NCI-H2029 treated with DMSO at 0.1 percent for 48 hours (cell line): ENCODE data around the gene GRIA4.
"Not testable (repeated sequence)": the region's sequence is repeated elsewhere in the genome, so short reads cannot be mapped to it uniquely, and the experiment has no call there.

Experiments used
- DNase-seq: peaks from one replicate; lab custom pipeline; 2025; lab: John Stamatoyannopoulos, UW

The GRIA4 gene

DNA sequence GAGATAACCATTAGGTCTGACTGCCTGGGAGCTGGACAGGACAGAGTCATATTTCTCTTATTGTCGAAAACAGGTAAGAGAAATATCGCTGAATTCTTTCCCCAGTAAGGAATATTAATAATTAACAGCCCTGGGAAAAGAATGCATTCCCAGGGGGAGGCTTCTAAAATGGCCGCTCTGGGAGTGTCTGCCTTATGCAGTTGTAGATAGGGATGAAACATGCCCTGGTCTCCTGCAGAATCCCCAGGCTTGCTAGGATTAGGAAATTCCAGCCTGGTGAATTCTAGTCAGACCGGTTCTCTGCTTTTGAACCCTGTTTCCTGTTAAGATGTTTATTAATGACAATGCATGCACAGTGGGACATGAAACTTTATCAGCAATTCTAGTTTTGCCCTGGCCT is 393.2 kb downstream of the GRIA4 start:
- not testable (repeated sequence) for DNase-seq

DNA sequence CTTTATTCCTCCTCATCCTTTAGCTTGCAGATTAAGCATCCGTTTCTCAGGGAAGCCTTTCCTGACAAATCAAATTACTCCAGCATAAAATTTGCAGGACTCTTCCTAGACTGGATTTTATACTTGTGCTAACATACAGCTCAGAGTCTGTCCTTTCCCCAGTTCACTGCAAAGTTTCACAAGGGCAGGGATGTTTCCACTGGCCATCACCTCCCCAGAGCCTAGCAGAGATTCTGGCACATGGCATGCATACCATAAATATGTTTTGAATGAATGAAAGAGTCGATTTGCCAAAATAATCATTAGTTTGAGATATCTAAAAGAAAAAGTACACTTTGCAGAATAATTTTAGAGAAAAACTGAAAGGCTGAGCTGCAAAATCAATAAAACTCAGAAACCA is 401.6 kb downstream of the GRIA4 start:
- DNase-seq: no peak

DNA sequence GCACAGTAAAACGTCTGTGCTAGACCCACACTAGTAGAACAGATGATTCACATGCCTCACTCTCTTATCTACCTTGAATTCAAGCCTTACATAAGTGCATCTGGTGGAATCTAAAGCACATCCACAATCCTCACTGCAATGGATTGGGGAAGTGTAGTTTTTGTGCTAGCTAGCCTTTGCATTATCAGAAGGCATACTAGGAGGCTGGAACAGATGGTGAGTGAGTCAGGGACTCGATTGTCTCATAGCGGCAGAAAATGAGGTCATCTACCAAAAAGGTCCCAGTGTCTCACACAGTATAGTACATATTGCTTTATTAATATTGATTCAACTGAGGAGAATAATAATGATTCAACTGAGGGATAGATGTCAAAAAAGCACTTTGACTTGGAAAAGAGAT is 402.9 kb downstream of the GRIA4 start:
- no peak for DNase-seq

DNA sequence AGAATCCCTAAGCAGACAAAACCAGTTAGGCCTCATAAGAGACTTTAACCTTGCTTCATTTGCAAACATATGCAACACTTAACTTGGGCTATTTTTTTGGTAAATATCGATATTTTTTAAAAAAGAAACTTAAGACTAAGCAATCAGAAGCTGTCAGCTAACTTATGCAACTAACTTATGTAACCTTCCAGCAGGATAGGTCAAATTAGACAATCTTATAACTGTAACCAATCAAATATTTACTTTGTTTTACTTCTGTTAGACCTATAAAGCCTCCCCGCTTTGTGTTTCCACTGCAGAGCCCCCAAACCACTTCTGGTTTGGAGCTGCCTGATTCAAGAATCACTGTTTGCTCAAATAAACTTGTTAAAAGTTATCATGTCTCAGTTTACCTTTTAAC is 404.2 kb downstream of the GRIA4 start:
- no peak for DNase-seq

DNA sequence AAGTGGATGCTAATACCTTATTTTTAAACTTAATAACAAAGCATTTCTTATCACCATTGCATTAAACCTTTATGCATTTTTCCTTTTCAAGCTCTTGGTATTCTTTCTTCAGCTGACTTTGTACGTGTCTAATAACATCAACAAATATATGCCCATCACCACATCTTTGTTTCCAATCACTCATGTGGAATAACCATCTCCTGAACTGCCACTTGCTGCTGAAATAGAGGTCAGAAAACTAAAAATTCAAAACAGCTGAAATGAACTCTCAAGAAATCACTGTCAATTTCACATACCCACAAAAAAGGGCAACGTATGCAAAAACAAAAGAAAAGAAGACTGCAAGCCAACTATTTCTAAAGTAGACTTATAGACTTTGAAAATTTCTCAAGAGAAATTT is 404.7 kb downstream of the GRIA4 start:
- DNase-seq: no peak

DNA sequence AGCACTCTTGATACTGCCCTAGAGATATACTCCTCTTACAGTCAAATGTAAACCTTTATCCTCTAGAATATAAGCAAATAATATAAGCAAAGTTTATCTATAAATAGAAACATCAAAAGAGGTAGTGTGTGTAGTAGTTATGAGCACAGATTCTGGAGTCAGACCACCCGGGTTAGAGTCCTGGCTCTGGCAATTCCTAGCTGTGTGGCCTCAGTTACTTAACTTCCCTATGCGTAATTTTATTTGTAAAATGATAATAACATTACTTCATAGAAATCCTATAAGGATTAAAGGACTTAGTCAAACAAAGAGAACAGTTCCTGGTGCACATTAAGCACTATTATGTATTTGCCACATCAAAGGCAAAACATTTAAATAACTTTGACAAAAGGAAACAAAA is 405.2 kb downstream of the GRIA4 start:
- DNase-seq: no peak

DNA sequence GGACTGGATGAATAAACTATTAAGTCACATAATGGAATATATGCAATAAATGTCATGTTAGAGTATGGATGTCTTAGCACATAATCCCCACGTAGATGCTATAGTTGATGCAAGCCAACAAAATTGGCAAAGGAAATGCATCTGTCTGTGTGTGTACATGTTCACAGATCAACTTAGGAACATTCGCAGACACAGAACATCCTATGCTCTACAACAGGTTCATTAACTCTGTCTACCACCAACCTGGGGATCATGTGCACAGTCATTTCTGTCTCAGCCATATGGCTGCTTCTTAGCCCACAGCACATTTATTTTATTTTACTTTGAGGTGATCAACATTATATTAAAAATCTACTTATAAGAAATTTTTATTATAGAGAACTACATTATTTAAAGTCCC is 407.2 kb downstream of the GRIA4 start:
- no peak for DNase-seq

DNA sequence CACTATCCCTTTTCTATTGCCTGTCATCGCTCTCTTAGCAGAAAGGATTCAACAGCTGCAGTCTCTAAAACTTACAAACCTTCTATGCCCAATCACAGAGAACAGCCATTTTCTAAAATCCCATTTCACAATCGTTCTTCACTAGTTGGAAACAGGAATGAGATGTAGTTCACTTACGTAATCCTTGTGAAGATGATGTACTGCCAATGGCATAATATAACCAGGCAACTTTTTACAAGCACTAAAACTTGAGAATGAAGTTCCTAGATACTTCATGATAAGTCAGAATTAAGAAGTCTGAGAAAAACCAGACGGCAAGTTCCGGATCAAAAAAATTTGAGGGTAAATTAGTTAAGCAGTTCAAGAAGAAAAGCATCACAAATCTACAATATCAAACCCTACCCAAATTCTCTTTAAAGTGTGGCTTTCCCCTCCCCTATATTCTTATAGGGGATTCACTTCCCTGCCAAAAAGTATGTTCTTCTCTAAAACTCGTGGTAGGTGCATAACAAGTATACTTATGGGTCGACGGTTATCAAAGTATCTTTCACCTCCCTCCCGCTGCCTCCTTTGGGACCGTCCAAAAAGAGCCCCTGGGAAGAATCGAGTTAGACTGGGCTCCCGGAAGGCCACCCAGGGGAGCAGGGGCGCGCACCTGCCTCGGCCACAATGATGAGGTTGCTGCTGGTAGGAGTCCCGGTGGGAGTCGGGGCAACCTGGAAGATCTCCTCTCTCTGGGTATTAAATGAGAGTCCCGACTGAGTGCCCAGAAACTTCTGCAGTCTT is 411.5 kb downstream of the GRIA4 start:
- DNase-seq: no peak

DNA sequence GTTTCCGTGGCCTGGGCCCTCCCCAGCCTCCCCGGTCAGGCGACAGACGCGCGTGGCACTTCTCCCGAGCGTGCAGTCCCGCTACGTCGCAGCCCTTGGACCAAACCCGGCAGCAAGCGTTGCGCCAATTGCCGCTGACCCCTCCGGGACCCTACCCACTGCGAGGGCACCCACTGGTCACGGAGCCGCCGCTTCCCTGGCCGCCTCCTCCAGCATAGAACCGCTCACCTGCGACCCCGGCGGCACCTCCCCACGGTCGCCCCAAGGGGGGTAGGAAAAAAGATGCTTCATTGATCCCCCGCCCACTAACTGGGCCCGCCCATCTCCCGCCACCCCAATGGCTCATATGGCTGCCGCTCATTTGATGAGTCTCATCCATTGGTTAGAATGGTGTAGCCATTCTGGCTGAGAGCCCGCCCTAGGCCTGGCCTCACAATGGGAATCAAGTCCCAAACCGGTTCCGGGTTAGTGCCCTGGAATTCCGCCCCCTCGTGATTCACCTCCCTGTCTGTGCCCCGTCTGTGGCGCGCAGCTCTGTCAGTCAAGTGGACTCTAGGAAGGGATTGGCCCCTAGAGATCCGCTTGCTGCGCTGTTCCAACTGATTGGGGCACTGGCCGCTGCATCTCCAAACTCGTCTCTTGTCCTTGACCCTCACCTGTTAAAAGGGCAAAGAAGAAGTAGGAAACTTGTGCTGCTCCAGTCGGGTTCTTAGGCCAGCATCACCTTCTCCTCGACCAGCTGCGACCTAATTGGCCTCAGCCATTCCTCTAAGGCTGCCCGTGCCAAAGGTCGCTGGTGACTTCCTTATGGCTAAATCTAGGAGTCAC is 412.3 kb downstream of the GRIA4 start, which contains the start of gene MSANTD4:
Gene MSANTD4 (minus strand): TSS at position 274 of the 828 bp plus-strand sequence. CDS start 11,323 bp downstream, outside the sequence.
- DNase-seq: peak; percentile 96

DNA sequence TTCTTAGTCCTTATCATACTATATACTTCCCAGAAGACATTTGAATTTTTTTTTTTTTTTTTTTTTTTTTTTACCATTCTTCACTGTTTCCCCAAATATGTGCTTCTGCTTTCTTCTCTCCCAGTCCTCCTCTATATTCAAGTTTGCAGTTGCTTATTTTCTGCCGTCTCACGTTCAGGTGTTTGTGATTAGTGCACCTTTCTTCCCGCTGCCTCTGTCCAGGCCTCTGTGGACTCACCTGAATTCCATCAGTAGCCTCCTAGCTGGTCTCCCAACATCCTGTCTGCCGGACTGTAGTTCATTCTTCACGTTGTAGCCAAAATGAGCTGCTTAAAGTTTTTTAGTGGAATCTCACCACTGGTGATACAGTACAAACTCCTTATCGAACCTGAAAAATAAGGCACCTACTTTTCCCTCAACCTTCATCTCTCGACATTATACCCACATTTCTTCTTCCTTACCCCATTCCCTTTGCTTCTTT is 413.0 kb downstream of the GRIA4 start:
- no peak for DNase-seq

DNA sequence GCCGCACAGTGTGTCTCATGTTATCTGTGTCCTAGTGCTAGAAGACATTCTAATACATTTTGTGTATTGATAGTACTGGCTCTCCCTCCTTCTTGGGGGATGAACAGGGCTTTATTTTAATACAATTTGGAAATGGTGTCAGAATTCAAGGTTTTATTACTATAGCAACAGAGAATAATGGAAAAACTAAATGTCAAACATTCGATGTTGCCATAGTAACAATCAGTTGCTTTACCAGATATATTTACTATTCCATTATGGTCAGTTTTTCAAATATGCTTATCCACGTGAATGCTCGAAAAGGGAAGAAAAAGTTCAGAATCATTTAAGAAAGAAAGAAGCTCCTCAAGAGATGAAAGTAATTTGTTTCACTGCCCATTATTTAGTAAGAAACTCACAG is 420.7 kb downstream of the GRIA4 start:
- no peak for DNase-seq

DNA sequence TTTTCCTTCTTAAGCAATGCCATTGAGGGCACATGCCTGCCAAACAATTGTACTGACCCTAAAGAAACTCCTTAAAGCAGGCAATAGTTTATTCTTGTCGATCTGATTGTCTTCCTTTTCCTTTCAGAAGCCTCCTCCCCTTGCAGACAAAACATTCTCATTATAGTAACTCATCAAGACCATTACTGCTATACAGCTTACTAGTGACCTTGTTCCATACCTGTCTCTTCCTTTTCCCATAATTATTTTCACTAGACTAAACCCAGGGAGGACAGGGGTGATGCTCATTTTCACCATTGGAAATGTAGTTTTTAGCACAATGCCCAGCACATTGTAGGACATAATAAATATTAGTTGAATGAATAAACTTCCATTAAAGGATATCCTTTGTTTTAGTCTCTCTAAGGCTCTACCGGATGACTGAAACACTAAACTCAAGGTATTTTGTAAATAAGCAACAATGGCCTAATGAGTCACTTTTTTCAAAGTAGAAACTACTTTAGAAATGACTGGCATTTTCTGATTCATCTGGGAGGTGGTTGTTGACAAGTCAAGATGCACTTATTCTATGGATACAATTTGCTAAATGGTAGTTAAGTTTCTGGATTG is 421.4 kb downstream of the GRIA4 start:
- DNase-seq: no peak
